Cardiac muscle cell (in vitro differentiated cells and primary cell): ENCODE results near the gene CHN2. TPM values are rescaled to one million over a fixed set of nuclear protein-coding genes. Genes with fewer than 3 reads are reported as not detected.

Experiments used
- polyA plus RNA-seq: library from polyadenylated mRNA; unstranded; fragments of >200 nt; fragmentation: Nextera tagmentation; extraction: Ambion mirVana; gene quantifications from 2 replicates; pipeline ENCODE4 v1.2.1, GENCODE V29; 2016
- total RNA-seq: library from RNA; depleted of rRNA; stranded (reverse); fragments of >200 nt; gene quantifications from 2 replicates; pipeline ENCODE4 v1.2.3, GENCODE V29; 2016

The CHN2 gene
- total and polyA plus RNA-seq, 2 experiments from 2014 or later: 16.0 to 30.5 TPM

Other genes starting within 250 kb of the CHN2 start
- 5.2 and 5.8 TPM in 2 replicates for gene TRIL, start 236.4 kb upstream of the CHN2 start, total RNA-seq
- gene TRIL, start 236.4 kb upstream of the CHN2 start, polyA plus RNA-seq: 1.7 and 2.0 TPM in 2 replicates
- gene CPVL, start 48.2 kb upstream of the CHN2 start, total RNA-seq: 30.6 and 49.5 TPM in 2 replicates
- gene CPVL, start 48.2 kb upstream of the CHN2 start, polyA plus RNA-seq: 75.3 and 95.2 TPM in 2 replicates